Endothelial cell (in vitro differentiated cells): ENCODE data around the gene ITGB7. TPM values are rescaled to one million over a fixed set of nuclear protein-coding genes. Genes with fewer than 3 reads are reported as not detected.

Experiments
- DNase-seq: peaks from one replicate; pipeline ENCODE4 v3.0.0; 2021; ENCODE audit warnings: low spot score
- H3K27ac Mint-ChIP-seq: one replicate; pipeline ENCODE4 v1.8.0; 2021; ENCODE audit warnings: mixed read lengths, inconsistent platforms; ENCODE audit not compliant: unreplicated experiment
- H3K27me3 Mint-ChIP-seq: one replicate; pipeline ENCODE4 v1.8.0; 2021; ENCODE audit warnings: mild to moderate bottlenecking, moderate library complexity, mixed read lengths, inconsistent platforms; ENCODE audit not compliant: unreplicated experiment
- H3K36me3 Mint-ChIP-seq: one replicate; pipeline ENCODE4 v1.8.0; 2021; ENCODE audit warnings: mild to moderate bottlenecking, low read depth, mixed read lengths, inconsistent platforms; ENCODE audit not compliant: unreplicated experiment
- H3K4me1 Mint-ChIP-seq: one replicate; pipeline ENCODE4 v1.8.0; 2021; ENCODE audit warnings: mild to moderate bottlenecking, mixed read lengths, inconsistent platforms; ENCODE audit not compliant: unreplicated experiment
- H3K4me3 Mint-ChIP-seq: one replicate; pipeline ENCODE4 v1.8.0; 2021; ENCODE audit warnings: mild to moderate bottlenecking, mixed read lengths, inconsistent platforms; ENCODE audit not compliant: unreplicated experiment
- H3K9me3 Mint-ChIP-seq: one replicate; pipeline ENCODE4 v1.8.0; 2021; ENCODE audit warnings: mixed read lengths, inconsistent platforms; ENCODE audit not compliant: unreplicated experiment
- total RNA-seq: library from RNA; stranded (reverse); fragmentation: NEBNext Ultra II Directional; extraction: Animal tissue kit (Norgen Biotek cat#: 25700); gene quantifications from one replicate; pipeline ENCODE4 v1.2.1, GENCODE V29; 2021; ENCODE audit not compliant: unreplicated experiment
- TF ChIP-seq, protein P1 (sequence below): fragments of 200-600 bp; sonication (generic); IDR thresholded peaks from one replicate; pipeline ENCODE4 v1.5.0; 2021; ENCODE audit warnings: antibody characterized with exemption; ENCODE audit not compliant: unreplicated experiment

ITGB7 gene
- total RNA-seq, 1 donor from 2014 or later, result 0.56 TPM

- Mint-ChIP-seq H3K4me3 (no peak overlapping the region), H3K27me3 (peaks cover 4% of the 10 kb centered on the region), H3K27ac (no peak overlapping the region), H3K9me3 (no peaks in the 10 kb centered on the region), H3K4me1 (peaks cover 5% of the 10 kb centered on the region), H3K36me3 (no peaks in the 10 kb centered on the region)
- TF ChIP-seq, protein P1, sequence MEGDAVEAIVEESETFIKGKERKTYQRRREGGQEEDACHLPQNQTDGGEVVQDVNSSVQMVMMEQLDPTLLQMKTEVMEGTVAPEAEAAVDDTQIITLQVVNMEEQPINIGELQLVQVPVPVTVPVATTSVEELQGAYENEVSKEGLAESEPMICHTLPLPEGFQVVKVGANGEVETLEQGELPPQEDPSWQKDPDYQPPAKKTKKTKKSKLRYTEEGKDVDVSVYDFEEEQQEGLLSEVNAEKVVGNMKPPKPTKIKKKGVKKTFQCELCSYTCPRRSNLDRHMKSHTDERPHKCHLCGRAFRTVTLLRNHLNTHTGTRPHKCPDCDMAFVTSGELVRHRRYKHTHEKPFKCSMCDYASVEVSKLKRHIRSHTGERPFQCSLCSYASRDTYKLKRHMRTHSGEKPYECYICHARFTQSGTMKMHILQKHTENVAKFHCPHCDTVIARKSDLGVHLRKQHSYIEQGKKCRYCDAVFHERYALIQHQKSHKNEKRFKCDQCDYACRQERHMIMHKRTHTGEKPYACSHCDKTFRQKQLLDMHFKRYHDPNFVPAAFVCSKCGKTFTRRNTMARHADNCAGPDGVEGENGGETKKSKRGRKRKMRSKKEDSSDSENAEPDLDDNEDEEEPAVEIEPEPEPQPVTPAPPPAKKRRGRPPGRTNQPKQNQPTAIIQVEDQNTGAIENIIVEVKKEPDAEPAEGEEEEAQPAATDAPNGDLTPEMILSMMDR, result no peak
- no peak for DNase-seq
Measured at GRCh38 chr12:53161119-53161911, 45.7 kb downstream of the ITGB7 start.

DNA sequence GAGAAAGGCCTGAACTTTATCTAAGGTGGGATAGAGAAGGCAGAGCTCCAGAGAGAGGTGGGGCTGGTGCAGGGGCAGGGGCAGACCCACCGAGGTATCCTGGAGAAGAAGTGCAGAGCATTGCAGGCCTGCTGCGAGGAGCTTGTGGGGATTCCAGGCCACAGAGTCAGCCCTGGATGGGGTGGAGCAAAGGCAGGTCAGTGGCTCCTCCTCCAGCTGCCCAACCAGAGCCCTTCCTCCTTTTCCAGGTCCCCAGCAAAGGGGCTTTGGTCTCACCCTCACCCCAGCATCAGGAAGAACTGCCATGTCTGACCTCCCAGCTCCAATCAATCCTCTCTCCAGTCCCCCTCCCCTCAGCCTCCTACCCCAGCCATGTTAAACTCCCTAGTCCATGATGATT, 46.4 kb downstream of the ITGB7 start:
- Mint-ChIP-seq H3K4me3 (no peak overlapping the region), H3K27me3 (peaks cover 4% of the 10 kb centered on the region), H3K9me3 (no peaks in the 10 kb centered on the region), H3K36me3 (no peaks in the 10 kb centered on the region), H3K4me1 (peaks cover 5% of the 10 kb centered on the region), H3K27ac (no peak overlapping the region)
- TF ChIP-seq, protein P1, result no peak
- no peak for DNase-seq

- Mint-ChIP-seq H3K36me3 (no peaks in the 10 kb centered on the region), H3K27ac (no peak overlapping the region), H3K4me1 (peaks cover 5% of the 10 kb centered on the region), H3K9me3 (no peaks in the 10 kb centered on the region), H3K27me3 (peaks cover 4% of the 10 kb centered on the region), H3K4me3 (no peak overlapping the region)
- TF ChIP-seq, protein P1, result no peak
- DNase-seq, result no peak
Measured at GRCh38 chr12:53160000-53160399, 47.1 kb downstream of the ITGB7 start.

DNA sequence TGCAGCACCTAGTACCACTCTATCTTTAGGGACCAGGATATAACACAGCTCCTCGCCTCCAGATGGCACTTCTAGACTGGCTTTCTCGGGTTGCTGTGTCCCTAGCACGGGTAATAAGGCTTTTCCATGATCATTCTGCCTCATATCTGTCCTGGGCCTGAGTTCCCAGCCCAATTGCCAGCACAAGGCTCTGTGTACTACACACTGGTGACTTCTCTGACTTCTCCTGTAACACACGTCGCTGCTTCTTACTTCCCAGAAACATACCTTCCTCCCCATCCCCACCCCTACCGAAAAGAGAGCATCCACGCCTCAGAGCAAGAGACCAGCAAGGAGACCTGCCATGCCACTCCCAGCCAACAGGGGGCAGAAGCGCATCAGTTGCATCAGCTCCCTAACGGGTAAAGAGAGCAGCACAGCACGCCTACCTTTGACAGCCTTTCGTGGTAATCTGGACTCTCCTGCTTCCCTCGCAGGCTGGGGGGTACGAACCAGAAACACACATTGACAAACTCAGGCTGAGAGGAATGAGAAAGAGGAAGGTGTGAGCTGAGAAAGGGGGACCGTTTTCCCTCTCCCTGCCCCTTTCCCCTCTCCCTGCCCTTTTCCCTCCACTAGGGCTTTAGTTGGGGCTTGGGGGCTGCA, 47.7 kb downstream of the ITGB7 start:
- Mint-ChIP-seq H3K4me3 (peak overlapping the region; percentile 10), H3K9me3 (no peaks in the 10 kb centered on the region), H3K36me3 (no peaks in the 10 kb centered on the region), H3K4me1 (peaks cover 5% of the 10 kb centered on the region), H3K27me3 (peaks cover 4% of the 10 kb centered on the region), H3K27ac (peak overlapping the region; percentile 8)
- TF ChIP-seq, protein P1, result peak; percentile 90
- peak; percentile 88 for DNase-seq

DNA sequence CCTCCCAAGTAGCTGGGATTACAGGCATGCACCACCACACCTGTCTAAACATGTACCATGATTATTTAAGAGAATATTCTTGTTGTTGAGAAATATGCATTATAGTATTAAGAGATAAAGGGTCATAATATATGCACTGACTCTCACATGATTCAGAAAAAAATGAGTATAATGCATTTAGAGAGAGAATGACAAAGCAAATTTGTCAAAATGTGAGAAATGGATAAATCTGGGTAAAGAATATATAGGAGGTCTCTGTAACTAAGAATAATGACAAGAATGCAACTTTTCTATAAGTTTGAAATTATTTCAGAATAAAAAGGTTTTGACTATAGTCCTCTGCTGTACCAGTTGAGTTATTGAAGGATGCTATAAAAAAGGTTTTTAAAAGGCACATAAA, 54.7 kb downstream of the ITGB7 start:
- no peak overlapping the region for H3K4me3 Mint-ChIP-seq
- peaks cover 7% of the 10 kb centered on the region for H3K27me3 Mint-ChIP-seq

More for the DNA sequence above, 54.7 kb downstream of the ITGB7 start:
- H3K9me3 Mint-ChIP-seq, result no peaks in the 10 kb centered on the region
- H3K27ac Mint-ChIP-seq, result no peak overlapping the region
- H3K4me1 Mint-ChIP-seq, result no peaks in the 10 kb centered on the region
- no peaks in the 10 kb centered on the region for H3K36me3 Mint-ChIP-seq
- TF ChIP-seq, protein P1, result no peak
- DNase-seq, result no peak
